Naive thymus-derived CD8-positive, alpha-beta T cell (primary cell): ENCODE data around the gene TOMM70. TPM values are rescaled to one million over a fixed set of nuclear protein-coding genes. Genes with fewer than 3 reads are reported as not detected.

ENCODE experiments used
- ATAC-seq, 2 donors: fragments of 150-1000 bp; cut with Tn5 transposase in 1 of 2; sonication (Bioruptor Pico), chemical (Tn5 transposase) in 1 of 2; 1 replicate in 1 of 2; 2 replicates in 1 of 2; pipeline ENCODE4 v1.10.0; 2021; ENCODE audit warnings: mild to moderate bottlenecking in 2 of 2, moderate library complexity in 2 of 2
- POLR2A ChIA-PET: fragments of 350-600 bp; sonication (Branson Sonifier 250); formaldehyde crosslinking; loops from one replicate; lab custom pipeline; 2021; ENCODE audit warnings: antibody characterized with exemption; lab: Charles Lee
- DNase-seq, 10 donors: peaks; one replicate each; pipeline versions ENCODE4 v3.0.0 to v3.0.0-alpha.2; 2020 to 2022
- H3K27ac Mint-ChIP-seq, 10 donors: one replicate each; pipeline ENCODE4 v1.8.0; 2020 to 2022; ENCODE audit warnings: mild to moderate bottlenecking in 10 of 10, mixed read lengths in 10 of 10, moderate library complexity in 4 of 10, inconsistent platforms in 1 of 10
- H3K27me3 Mint-ChIP-seq, 5 donors: one replicate each; pipeline ENCODE4 v1.8.0; 2021 to 2022; ENCODE audit warnings: mixed read lengths in 5 of 5
- H3K36me3 Mint-ChIP-seq, 3 donors: one replicate each; pipeline ENCODE4 v1.8.0; 2020 to 2022; ENCODE audit warnings: mixed read lengths in 3 of 3, mild to moderate bottlenecking in 2 of 3, inconsistent platforms in 1 of 3
- H3K4me1 Mint-ChIP-seq, 4 donors: one replicate each; pipeline ENCODE4 v1.8.0; 2021 to 2022; ENCODE audit warnings: mixed read lengths in 4 of 4
- H3K4me3 Mint-ChIP-seq, 10 donors: one replicate each; pipeline ENCODE4 v1.8.0; 2020 to 2022; ENCODE audit warnings: mild to moderate bottlenecking in 10 of 10, mixed read lengths in 10 of 10, moderate library complexity in 6 of 10, inconsistent platforms in 1 of 10
- H3K9me3 Mint-ChIP-seq, 9 donors: one replicate each; pipeline ENCODE4 v1.8.0; 2020 to 2022; ENCODE audit warnings: mixed read lengths in 9 of 9, mild to moderate bottlenecking in 3 of 9, inconsistent platforms in 1 of 9, moderate library complexity in 1 of 9
- polyA plus RNA-seq, 3 donors: library from polyadenylated mRNA; unstranded; fragments of 300-500 nt; fragmentation: Illumina TruSeq; gene quantifications; one replicate each; pipeline ENCODE4 v1.2.3, GENCODE V29; 2021
- total RNA-seq, 8 experiments: library from RNA in 2 of 8; stranded (reverse) in 2 of 8; gene quantifications; one replicate each; pipeline ENCODE4 v1.2.3 and lab custom pipeline; 2021 to 2026

TOMM70 gene
- total and polyA plus RNA-seq, 5 experiments from 2014 or later: 14.6 to 46.8 (median 21.7) TPM

DNA sequence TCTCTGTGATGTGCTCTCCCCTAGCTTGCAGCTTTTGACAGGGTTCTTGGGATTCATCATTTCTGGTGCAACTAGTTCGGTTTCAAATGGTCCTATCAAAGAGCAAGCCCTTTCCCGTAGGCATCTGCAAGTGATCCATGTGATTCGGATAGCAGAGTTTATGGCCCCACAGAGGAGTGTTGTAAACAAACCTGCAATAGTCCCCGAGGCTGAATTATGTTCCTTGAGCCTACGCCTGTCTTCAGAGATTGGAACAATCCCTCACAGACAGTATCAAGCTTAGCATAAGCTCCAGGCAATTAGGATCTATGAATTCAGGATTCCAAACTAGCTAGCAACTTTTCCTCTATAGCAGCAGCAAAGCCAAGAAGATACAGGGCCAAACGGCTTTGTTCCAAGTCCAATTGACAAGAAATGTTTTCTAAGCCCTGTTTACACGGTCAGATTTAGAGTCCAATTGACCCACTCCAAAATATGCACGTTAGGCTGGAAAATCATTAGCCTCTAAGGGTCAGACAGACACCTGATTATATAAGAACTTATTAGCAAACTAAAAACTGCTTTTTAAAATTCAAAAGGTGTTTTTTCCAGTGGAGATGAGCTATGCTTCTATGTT lies 25.3 kb upstream of the TOMM70 start:
- H3K27me3 Mint-ChIP-seq: peaks cover 0 to 9% (median 8%) of the 10 kb centered on the region in 5 donors
- H3K9me3 Mint-ChIP-seq: no peaks in the 10 kb centered on the region
- H3K27ac Mint-ChIP-seq: no peak overlapping the region
- H3K36me3 Mint-ChIP-seq: peaks cover 0 to 4% (median 0%) of the 10 kb centered on the region in 3 donors
- ATAC-seq: no peak
- POLR2A ChIA-PET: no interaction called here
- H3K4me1 Mint-ChIP-seq: no peaks in the 10 kb centered on the region
- no peak overlapping the region for H3K4me3 Mint-ChIP-seq
- DNase-seq: no peak

DNA sequence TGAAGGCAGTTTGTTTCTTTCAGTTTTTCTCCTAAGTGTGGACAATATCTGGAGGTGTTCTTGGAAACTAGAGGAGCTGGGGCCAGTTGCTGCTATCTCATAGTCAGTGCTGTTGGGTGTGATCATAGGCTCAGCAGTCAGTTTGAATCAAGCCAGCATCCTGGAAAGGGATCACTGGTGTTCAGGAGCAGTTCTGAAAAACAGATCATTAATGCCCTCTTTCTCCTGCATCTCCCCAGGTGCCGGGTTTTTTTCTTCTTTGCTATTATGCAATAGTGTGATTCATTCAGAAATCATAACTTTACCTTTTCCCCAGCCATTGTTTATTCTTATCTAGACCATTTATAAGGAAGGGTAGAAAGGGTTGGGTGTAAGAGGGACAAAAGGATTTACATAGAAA lies 24.4 kb upstream of the TOMM70 start:
- Mint-ChIP-seq H3K27me3 (peaks cover 0 to 9% (median 8%) of the 10 kb centered on the region in 5 donors), H3K9me3 (no peaks in the 10 kb centered on the region), H3K4me3 (no peak overlapping the region), H3K4me1 (no peaks in the 10 kb centered on the region), H3K27ac (peak overlapping the region in 1 of 10 donors; percentile 9), H3K36me3 (peaks cover 0 to 4% (median 4%) of the 10 kb centered on the region in 3 donors)
- no peak for DNase-seq
- POLR2A ChIA-PET: no interaction called here
- no peak for ATAC-seq

DNA sequence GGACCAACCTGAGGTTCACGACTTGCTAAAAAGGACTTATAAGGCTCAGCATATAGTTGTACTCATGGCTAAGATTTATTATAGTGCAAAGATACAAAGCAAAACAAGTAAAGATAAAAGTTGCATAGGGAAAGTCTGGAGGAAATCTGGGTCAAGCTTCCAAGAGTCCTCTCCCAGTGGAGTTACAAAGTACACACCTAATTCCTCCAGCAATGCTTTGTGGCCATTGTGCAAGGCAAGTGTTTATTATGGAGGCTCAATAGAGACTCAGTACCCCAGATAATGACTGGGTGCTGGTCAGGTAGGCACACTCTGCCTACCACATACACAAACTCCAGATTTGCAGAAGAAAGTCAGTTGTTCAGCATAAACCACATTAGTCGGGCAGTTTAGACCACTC lies 23.4 kb upstream of the TOMM70 start:
- POLR2A ChIA-PET: no interaction called here
- Mint-ChIP-seq H3K27me3 (peaks cover 0 to 9% (median 8%) of the 10 kb centered on the region in 5 donors), H3K36me3 (peaks cover 0 to 4% (median 4%) of the 10 kb centered on the region in 3 donors), H3K4me3 (no peak overlapping the region), H3K9me3 (no peaks in the 10 kb centered on the region), H3K27ac (no peak overlapping the region), H3K4me1 (peaks cover 0 to 4% (median 0%) of the 10 kb centered on the region in 4 donors)
- no peak for DNase-seq
- no peak for ATAC-seq

DNA sequence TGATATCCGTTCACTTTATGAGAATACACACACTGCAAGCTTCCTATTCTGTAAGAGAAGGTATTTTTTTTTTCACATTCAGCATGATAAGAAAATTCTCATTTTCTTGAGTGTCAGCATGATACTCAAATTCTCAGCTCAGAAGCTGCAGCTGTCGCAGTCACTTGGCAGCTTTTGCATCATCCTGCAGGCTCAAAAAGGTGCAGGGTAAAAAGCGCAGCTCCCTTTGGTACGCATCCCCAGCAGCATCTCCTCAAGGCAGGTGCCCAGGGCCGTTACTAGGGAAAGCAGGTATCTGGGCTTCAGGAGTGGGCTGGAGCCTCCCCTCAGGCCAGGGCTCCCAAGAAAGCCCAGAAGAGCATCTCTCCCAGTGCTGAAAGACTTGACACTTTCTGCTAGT lies 22.7 kb upstream of the TOMM70 start:
- Mint-ChIP-seq H3K4me1 (peaks cover 0 to 6% (median under 1%) of the 10 kb centered on the region in 4 donors), H3K4me3 (no peak overlapping the region), H3K36me3 (peaks cover 0 to 4% (median 4%) of the 10 kb centered on the region in 3 donors), H3K9me3 (no peaks in the 10 kb centered on the region), H3K27ac (no peak overlapping the region), H3K27me3 (peaks cover 0 to 9% (median 8%) of the 10 kb centered on the region in 5 donors)
- POLR2A ChIA-PET: no interaction called here
- no peak for DNase-seq
- no peak for ATAC-seq

DNA sequence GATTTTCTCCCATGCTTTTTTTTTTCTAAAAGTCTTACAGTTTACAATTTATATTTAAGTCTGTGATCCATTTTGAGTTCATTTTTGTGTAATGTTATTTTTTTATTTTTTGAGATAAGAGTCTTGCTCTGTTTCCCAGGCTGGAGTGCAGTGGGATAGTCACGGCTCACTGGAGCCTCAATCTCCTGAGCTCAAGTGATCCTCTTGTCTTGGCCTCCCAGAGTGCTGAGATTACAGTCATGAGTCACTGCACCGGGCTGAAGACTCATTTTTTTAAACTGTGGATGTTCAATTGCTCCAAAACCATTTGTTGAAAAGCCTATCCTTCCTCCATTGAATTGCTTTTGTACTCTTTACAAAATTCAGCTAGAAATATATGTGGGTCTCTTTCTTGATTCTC lies 20.0 kb upstream of the TOMM70 start:
- H3K36me3 Mint-ChIP-seq: peaks cover 0 to 8% (median 0%) of the 10 kb centered on the region in 3 donors
- H3K4me3 Mint-ChIP-seq: no peak overlapping the region
- DNase-seq (no peak), ATAC-seq (no peak)
- peaks cover 0 to 6% (median under 1%) of the 10 kb centered on the region in 4 donors for H3K4me1 Mint-ChIP-seq
- peaks cover 0 to 8% (median 5%) of the 10 kb centered on the region in 5 donors for H3K27me3 Mint-ChIP-seq
- no peak overlapping the region for H3K27ac Mint-ChIP-seq
- POLR2A ChIA-PET: no interaction called here
- peaks cover 0 to 10% (median 2%) of the 10 kb centered on the region in 9 donors for H3K9me3 Mint-ChIP-seq

DNA sequence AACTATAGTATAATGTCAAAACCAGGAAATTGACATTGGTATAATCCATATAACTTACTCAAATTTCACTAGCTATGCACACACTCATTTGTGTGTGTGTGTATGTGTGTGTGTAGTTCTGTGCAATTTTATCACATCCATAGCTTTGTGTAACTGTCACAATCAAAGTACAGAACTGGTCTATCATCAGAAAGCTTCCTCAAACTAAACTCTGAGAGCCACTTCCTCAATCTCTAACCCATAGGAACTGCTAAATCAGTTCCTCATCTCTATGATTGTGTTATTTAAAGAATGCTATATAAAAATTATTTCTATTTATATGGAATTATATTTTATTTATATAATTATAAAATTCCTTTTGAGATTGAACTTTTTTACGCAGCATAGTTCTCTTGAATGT lies 18.5 kb upstream of the TOMM70 start:
- H3K27me3 Mint-ChIP-seq: peaks cover 0 to 4% (median 0%) of the 10 kb centered on the region in 5 donors
- ATAC-seq (no peak), DNase-seq (no peak)
- H3K36me3 Mint-ChIP-seq: peaks cover 0 to 8% (median 0%) of the 10 kb centered on the region in 3 donors
- H3K4me3 Mint-ChIP-seq: no peak overlapping the region
- POLR2A ChIA-PET: no interaction called here
- peaks cover 0 to 21% (median 8%) of the 10 kb centered on the region in 9 donors for H3K9me3 Mint-ChIP-seq
- no peak overlapping the region for H3K27ac Mint-ChIP-seq
- H3K4me1 Mint-ChIP-seq: peaks cover 0 to 6% (median under 1%) of the 10 kb centered on the region in 4 donors

DNA sequence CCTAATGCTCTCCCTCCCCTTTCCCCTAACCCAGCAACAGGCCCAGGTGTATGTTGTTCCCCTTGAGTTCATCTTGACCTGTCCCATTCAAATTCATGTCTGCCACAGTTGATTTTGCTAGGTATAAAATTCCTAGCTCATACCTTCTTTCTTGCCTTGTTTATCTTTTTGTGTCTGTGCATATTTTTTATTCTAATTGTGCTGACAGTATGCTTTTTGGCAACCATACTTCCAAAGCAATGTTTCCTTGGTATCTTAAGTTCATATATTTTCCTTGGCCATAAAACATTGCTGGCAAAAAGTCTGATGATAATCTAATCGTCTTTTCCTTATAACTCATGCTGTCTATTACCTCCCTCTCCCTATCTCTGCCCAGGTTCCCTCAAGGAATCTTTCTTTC lies 16.0 kb upstream of the TOMM70 start:
- no peak overlapping the region for H3K4me3 Mint-ChIP-seq
- POLR2A ChIA-PET: no interaction called here
- ATAC-seq: no peak
- peaks cover 10 to 25% (median 20%) of the 10 kb centered on the region in 3 donors for H3K36me3 Mint-ChIP-seq
- peaks cover 8 to 44% (median 14%) of the 10 kb centered on the region in 9 donors for H3K9me3 Mint-ChIP-seq
- peaks cover 0 to 6% (median under 1%) of the 10 kb centered on the region in 4 donors for H3K4me1 Mint-ChIP-seq
- H3K27ac Mint-ChIP-seq: no peak overlapping the region
- no peaks in the 10 kb centered on the region for H3K27me3 Mint-ChIP-seq
- no peak for DNase-seq

DNA sequence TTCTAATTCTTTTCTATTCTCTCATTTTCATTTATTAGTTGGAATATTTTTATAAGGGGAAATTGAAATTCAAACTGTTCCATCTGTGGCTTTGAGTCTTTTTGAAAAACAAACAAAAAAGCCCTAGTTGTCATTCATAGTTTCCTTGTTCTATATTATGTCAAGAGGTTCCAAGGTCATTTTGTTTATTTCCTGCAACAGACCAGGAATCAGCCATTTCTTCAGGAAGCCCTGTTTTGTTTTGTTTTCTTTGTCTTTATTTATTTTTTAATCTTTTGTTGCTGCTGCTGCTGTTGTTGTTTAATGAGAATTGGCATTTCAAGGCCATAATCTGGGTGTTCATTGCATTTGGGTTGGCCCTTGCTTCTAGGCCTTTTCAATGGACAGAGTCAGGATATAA lies 15.3 kb upstream of the TOMM70 start:
- Mint-ChIP-seq H3K9me3 (peaks cover 9 to 44% (median 17%) of the 10 kb centered on the region in 9 donors), H3K27ac (no peak overlapping the region), H3K4me1 (peaks cover 0 to 6% (median under 1%) of the 10 kb centered on the region in 4 donors), H3K36me3 (peaks cover 15 to 29% (median 25%) of the 10 kb centered on the region in 3 donors), H3K4me3 (no peak overlapping the region), H3K27me3 (no peaks in the 10 kb centered on the region)
- no peak for DNase-seq
- POLR2A ChIA-PET: no interaction called here
- no peak for ATAC-seq

DNA sequence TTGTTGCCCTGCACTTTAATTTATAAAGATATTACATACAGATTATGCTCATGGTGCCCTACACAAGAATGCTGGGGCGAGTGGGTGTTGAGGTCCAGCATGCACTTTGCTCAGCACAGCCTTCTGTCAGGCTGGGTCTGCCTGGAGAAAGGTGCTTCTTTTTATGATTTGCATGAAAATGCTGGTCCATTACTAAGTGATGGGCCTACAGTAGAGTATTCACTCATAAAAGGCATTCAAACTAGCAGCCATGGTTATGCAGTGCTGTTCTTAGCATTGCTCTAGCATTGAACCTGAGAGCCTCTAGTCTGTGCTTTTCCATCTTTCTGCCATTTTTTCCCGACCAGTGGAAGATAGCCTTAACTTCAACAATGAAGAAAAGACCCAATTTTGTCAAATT lies 12.7 kb upstream of the TOMM70 start:
- POLR2A ChIA-PET: interaction anchor here (0.7 kb wide), 1 partner anchor 15 kb away, joined by 3 read pairs; no protein-coding TSS in a partner anchor
- Mint-ChIP-seq H3K9me3 (peaks cover 12 to 57% (median 20%) of the 10 kb centered on the region in 9 donors), H3K4me1 (peaks cover 0 to 3% (median 1%) of the 10 kb centered on the region in 4 donors), H3K4me3 (no peak overlapping the region), H3K27ac (no peak overlapping the region), H3K27me3 (no peaks in the 10 kb centered on the region), H3K36me3 (peaks cover 18 to 39% (median 36%) of the 10 kb centered on the region in 3 donors)
- ATAC-seq: no peak
- DNase-seq: no peak

DNA sequence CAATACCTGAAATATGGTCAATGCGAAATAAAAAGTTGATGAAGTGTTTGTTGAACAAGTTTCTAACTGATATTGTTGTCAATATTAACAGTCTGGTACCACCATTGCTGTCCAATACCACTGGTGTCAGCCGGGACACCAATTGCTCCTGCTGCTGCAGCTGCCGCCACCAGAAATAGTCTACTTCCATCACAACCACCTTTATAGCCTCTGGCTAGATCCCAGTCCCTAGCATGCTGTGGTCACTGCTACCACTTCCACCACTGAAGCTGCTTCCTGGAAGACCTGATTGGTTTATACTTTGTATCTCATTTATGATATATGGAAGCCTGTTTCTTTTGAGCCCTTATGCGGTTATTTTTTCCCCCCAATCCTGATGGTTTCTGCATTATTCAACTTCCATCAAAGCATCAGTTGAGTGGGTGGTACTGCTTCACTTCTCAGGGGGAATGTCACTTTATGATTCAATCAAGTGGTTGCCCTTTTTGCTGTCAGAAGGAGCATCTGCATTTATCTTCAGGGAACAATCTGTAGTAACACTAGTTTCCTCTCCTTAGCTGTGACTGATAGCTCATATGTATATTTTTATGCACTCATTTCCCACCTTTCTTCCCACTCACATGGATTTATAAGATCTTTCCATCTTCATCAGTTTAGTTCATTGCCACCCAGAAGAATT lies 12.2 kb upstream of the TOMM70 start:
- Mint-ChIP-seq H3K9me3 (peaks cover 12 to 60% (median 21%) of the 10 kb centered on the region in 9 donors), H3K36me3 (peaks cover 18 to 42% (median 38%) of the 10 kb centered on the region in 3 donors), H3K27ac (no peak overlapping the region), H3K4me1 (peaks cover 0 to 5% (median under 1%) of the 10 kb centered on the region in 4 donors), H3K27me3 (no peaks in the 10 kb centered on the region), H3K4me3 (no peak overlapping the region)
- ATAC-seq (no peak), DNase-seq (no peak)
- POLR2A ChIA-PET: no interaction called here

DNA sequence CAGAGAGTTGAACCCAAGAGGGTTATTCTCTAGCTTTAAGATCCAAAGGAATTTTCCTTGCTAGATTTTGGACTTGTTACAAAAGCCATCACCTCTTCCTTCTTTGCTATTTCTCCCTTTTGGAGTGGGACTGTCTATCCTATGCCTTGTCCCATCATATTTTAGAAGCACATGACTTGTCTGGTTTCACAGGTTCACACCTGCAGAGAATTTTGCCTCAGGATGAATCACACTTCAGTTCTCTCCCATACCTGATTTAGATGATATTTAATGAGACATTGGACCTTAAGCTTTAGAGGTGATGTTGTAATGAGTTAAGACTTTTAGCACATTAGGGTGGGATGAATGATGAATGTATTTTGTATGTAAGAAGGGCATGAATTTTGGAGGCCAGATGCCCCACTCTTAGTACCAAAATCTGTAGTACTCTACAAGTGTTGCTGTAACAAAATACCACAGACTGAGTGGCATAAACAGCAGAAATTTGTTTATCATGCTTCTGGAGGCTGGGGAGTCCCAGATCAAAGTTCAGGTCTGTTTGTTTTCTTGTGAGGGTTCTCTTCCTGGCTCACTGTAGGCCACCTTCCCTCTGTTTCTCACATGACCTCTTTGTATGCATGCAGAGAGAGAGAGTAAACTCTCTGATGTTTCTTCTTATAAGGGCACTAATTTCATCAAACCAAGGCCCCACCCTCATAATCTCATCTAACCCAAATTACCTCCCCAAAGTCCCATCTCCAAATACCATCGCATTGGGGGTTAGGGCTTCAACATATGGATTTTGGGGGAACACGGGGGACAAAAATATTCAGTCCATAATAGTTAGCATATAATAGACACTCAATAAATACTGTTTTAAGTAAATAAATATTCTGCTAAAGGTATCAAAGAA lies 10.4 kb upstream of the TOMM70 start:
- H3K27ac Mint-ChIP-seq: no peak overlapping the region

DNA sequence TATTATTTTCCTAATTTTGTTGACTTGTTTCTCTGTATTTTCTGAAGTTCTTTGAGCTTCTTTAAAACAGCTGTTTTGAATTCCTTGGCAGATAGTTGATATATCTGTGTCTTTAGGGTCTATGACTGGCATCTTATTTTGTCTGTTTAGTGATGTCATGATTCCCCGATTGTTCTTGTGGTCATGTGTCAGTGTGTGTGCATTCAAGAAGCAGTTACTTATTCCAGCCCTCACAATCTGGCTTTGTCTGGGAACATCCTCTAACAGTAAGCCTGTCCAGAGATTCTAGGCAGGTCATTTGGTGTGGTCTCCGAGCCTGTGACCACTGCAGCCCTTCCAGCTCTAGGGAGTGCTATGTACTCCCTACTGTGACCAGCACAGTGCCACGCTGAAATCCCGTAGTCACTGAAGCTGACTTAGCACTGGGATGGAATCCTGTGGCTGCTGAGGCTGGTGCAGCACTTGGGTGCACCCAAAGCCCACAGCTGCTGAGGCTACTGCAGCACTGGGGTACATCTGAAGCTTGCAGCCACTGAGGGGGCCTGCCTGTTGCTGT lies 7.2 kb upstream of the TOMM70 start:
- H3K4me1 Mint-ChIP-seq: peaks cover 8 to 30% (median 23%) of the 10 kb centered on the region in 4 donors
- peaks cover 24 to 39% (median 37%) of the 10 kb centered on the region in 3 donors for H3K36me3 Mint-ChIP-seq
- DNase-seq: no peak
- H3K27me3 Mint-ChIP-seq: no peaks in the 10 kb centered on the region
- no peak for ATAC-seq
- H3K4me3 Mint-ChIP-seq: no peak overlapping the region
- POLR2A ChIA-PET: no interaction called here
- H3K9me3 Mint-ChIP-seq: peaks cover 6 to 50% (median 20%) of the 10 kb centered on the region in 9 donors
- H3K27ac Mint-ChIP-seq: no peak overlapping the region

More for the DNA sequence above, 10.4 kb upstream of the TOMM70 start:
- POLR2A ChIA-PET: no interaction called here
- DNase-seq: no peak
- H3K4me1 Mint-ChIP-seq: peaks cover 0 to 7% (median under 1%) of the 10 kb centered on the region in 4 donors
- no peaks in the 10 kb centered on the region for H3K27me3 Mint-ChIP-seq
- peaks cover 12 to 72% (median 26%) of the 10 kb centered on the region in 9 donors for H3K9me3 Mint-ChIP-seq
- H3K36me3 Mint-ChIP-seq: peaks cover 24 to 48% (median 47%) of the 10 kb centered on the region in 3 donors
- peak overlapping the region in 1 of 10 donors; percentile 4 for H3K4me3 Mint-ChIP-seq
- no peak for ATAC-seq
